Measurements from ENCODE around the gene SDHB.
A peak's percentile ranks its signal among the peaks of the same experiment; 100 is the strongest.

SDHB gene

DNA sequence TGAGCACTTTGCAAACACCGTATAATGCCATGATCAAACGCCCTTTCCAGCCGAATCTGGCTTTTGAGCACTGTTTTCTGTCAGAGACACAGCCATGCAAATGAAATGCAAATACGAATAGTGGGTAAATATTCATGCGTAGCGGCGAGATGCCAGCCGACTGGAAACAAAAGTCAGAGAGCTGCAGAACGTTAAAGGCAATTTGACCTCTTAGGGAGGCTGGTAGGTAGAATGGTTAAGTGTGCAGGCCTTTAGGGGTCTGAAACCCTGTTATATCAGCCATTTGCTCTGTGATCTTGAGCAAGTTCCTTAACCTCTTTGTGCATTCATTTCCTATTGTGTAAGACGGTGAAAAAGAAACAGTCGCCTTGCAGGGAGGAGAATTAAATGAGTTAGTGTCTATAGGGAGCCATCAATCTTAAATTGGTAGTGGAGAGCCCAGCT lies 6.5 kb upstream of the SDHB start:
- no peak overlapping the region for H3K4me3 ChIP-seq (replicated peaks; ENCODE audit: insufficient read depth, low read length)
- H3K27me3 ChIP-seq (ENCODE audit: insufficient read depth, poor library complexity, severe bottlenecking) = no peaks in the 10 kb centered on the region
- peak overlapping the region; percentile 85 for H3K27ac ChIP-seq (replicated peaks)
- peak; percentile 69 to 74 for DNase-seq (ENCODE audit: low read depth in 1 of 2, low spot score in 1 of 2)
- TF ChIP-seq, protein P1, sequence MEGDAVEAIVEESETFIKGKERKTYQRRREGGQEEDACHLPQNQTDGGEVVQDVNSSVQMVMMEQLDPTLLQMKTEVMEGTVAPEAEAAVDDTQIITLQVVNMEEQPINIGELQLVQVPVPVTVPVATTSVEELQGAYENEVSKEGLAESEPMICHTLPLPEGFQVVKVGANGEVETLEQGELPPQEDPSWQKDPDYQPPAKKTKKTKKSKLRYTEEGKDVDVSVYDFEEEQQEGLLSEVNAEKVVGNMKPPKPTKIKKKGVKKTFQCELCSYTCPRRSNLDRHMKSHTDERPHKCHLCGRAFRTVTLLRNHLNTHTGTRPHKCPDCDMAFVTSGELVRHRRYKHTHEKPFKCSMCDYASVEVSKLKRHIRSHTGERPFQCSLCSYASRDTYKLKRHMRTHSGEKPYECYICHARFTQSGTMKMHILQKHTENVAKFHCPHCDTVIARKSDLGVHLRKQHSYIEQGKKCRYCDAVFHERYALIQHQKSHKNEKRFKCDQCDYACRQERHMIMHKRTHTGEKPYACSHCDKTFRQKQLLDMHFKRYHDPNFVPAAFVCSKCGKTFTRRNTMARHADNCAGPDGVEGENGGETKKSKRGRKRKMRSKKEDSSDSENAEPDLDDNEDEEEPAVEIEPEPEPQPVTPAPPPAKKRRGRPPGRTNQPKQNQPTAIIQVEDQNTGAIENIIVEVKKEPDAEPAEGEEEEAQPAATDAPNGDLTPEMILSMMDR (IDR thresholded peaks at IDR 0.05; ENCODE audit: insufficient read depth, low read length) = no peak
- TF ChIP-seq, protein P2, sequence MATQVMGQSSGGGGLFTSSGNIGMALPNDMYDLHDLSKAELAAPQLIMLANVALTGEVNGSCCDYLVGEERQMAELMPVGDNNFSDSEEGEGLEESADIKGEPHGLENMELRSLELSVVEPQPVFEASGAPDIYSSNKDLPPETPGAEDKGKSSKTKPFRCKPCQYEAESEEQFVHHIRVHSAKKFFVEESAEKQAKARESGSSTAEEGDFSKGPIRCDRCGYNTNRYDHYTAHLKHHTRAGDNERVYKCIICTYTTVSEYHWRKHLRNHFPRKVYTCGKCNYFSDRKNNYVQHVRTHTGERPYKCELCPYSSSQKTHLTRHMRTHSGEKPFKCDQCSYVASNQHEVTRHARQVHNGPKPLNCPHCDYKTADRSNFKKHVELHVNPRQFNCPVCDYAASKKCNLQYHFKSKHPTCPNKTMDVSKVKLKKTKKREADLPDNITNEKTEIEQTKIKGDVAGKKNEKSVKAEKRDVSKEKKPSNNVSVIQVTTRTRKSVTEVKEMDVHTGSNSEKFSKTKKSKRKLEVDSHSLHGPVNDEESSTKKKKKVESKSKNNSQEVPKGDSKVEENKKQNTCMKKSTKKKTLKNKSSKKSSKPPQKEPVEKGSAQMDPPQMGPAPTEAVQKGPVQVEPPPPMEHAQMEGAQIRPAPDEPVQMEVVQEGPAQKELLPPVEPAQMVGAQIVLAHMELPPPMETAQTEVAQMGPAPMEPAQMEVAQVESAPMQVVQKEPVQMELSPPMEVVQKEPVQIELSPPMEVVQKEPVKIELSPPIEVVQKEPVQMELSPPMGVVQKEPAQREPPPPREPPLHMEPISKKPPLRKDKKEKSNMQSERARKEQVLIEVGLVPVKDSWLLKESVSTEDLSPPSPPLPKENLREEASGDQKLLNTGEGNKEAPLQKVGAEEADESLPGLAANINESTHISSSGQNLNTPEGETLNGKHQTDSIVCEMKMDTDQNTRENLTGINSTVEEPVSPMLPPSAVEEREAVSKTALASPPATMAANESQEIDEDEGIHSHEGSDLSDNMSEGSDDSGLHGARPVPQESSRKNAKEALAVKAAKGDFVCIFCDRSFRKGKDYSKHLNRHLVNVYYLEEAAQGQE (IDR thresholded peaks at IDR 0.05; ENCODE audit: insufficient replicate concordance, low read depth) = no peak
- no peak for TF ChIP-seq GABPA (IDR thresholded peaks at IDR 0.05; ENCODE audit: low read depth)
- TF ChIP-seq SPI1 (IDR thresholded peaks at IDR 0.05; ENCODE audit: borderline replicate concordance, low read depth) = no peak; the same call in 1 of the 2 replicates
- no peak for TF ChIP-seq POLR2AphosphoS5 (IDR thresholded peaks at IDR 0.05; ENCODE audit: low read depth)

DNA sequence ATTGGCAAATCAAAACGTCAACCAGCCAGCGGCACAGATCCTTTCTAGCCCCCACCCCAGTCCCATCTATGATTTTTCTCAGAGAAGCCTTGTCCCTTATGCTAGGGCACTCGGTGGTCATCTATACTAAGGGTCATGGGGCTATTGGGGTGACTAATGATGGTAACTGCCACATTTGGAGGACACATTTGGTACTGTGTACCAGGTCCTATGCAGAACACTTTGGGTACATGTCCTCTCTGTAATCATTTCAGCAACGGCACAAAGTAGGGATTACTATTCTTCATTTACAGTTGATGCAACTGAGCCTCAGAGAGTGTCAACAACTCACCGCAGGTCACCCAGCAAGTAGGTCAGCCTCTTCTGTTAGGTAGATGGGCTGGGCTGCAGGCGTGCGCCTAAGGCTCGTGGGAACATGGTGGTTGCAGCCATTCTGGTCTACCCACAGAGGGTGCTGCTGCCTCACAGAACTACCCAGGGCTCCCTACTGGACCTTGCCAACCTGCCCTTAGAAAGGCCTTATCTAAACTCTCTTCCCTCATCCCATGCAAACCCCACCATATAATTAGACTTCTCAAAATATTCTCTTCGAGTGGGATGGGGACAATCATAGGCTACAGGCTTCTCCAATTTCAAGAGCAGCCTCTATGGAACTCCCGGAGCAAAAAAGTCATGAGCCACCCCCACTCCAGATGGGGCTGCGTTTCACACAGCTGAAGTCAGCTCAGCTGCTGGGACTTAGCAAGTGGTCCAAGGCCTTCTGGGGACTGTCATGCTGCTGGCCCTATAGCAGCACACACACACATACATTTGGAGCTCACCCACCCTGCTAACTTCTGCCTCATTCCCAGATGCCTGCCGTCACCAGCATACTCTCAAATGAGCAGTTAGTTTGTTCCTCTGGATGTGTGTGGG lies 5.8 kb upstream of the SDHB start:
- H3K27me3 ChIP-seq (ENCODE audit: insufficient read depth, poor library complexity, severe bottlenecking) = no peaks in the 10 kb centered on the region

DNA sequence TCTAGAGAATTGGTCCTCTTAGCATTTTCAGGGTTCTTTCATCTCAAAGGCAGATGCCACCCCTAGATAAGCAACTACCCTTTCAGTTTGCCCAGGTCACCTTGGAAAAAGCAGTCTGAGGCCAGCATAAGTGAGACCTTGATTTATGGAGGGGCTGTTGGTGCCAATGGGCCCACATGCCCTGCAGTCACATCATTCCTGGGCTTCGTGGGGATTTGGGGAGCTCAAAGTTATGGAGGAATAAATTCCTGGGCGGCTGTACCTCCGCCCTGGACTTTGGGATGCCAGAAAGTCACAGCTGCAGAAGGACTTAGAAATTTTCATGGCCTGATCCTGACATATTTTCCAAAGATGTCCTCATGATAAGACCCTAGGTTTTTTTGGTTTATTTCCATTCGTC lies 2.7 kb upstream of the SDHB start:
- Histone ChIP-seq H3K4me3 (replicated peaks; ENCODE audit: insufficient read depth, low read length) (no peak overlapping the region), H3K27me3 (ENCODE audit: insufficient read depth, poor library complexity, severe bottlenecking) (no peaks in the 10 kb centered on the region), H3K27ac (replicated peaks) (no peak overlapping the region)
- TF ChIP-seq, protein P2 (IDR thresholded peaks at IDR 0.05; ENCODE audit: insufficient replicate concordance, low read depth) = no peak
- no peak for TF ChIP-seq SPI1 (IDR thresholded peaks at IDR 0.05; ENCODE audit: borderline replicate concordance, low read depth)
- TF ChIP-seq, protein P1 (IDR thresholded peaks at IDR 0.05; ENCODE audit: insufficient read depth, low read length) = no peak
- no peak for TF ChIP-seq POLR2AphosphoS5 (IDR thresholded peaks at IDR 0.05; ENCODE audit: low read depth)
- no peak for DNase-seq (ENCODE audit: low read depth in 1 of 2, low spot score in 1 of 2)

More for the DNA sequence above, 5.8 kb upstream of the SDHB start:
- DNase-seq (ENCODE audit: low read depth in 1 of 2, low spot score in 1 of 2) = peak; percentile 72 to 91
- peak overlapping the region; percentile 85 for H3K27ac ChIP-seq (replicated peaks)
- H3K4me3 ChIP-seq (replicated peaks; ENCODE audit: insufficient read depth, low read length) = no peak overlapping the region
- TF ChIP-seq SPI1 (IDR thresholded peaks at IDR 0.05; ENCODE audit: borderline replicate concordance, low read depth) = no peak
- TF ChIP-seq, protein P1 (IDR thresholded peaks at IDR 0.05; ENCODE audit: insufficient read depth, low read length) = peak; percentile 99

All from HL-60 (cell line).